Central memory CD8-positive, alpha-beta T cell (primary cell): ENCODE data around the gene TDG.
A peak's percentile ranks its signal among the peaks of the same experiment; 100 is the strongest.
"Not testable (repeated sequence)": the region's sequence is repeated elsewhere in the genome, so short reads cannot be mapped to it uniquely, and the experiment has no call there.

Experiments used
- ATAC-seq: fragments of 150-1000 bp; cut with Tn5 transposase; replicated peaks from 2 replicates; pipeline ENCODE4 v1.10.0; 2022; ENCODE audit warnings: mild to moderate bottlenecking, moderate FRiP score, moderate number of reproducible peaks; ENCODE audit not compliant: poor library complexity, severe bottlenecking; ENCODE audit errors: extremely low read depth
- DNase-seq, 2 donors: peaks; one replicate each; pipeline ENCODE4 v3.0.0; 2021; ENCODE audit warnings: low spot score in 2 of 2
- H3K27ac Mint-ChIP-seq: one replicate; pipeline ENCODE4 v1.8.0; 2022; ENCODE audit warnings: low read depth, mild to moderate bottlenecking, moderate library complexity, mixed read lengths
- H3K27me3 Mint-ChIP-seq: one replicate; pipeline ENCODE4 v1.8.0; 2022; ENCODE audit warnings: mixed read lengths
- H3K36me3 Mint-ChIP-seq: one replicate; pipeline ENCODE4 v1.8.0; 2022; ENCODE audit warnings: mild to moderate bottlenecking, moderate library complexity, mixed read lengths; ENCODE audit not compliant: insufficient read depth
- H3K4me1 Mint-ChIP-seq: one replicate; pipeline ENCODE4 v1.8.0; 2022; ENCODE audit warnings: mixed read lengths
- H3K4me3 Mint-ChIP-seq: one replicate; pipeline ENCODE4 v1.8.0; 2022; ENCODE audit warnings: mild to moderate bottlenecking, moderate library complexity, mixed read lengths
- H3K9me3 Mint-ChIP-seq: one replicate; pipeline ENCODE4 v1.8.0; 2022; ENCODE audit warnings: mixed read lengths

The TDG gene

GRCh38 chr12:104010121-104010520 is 44.4 kb downstream of the TDG start:
- H3K36me3 Mint-ChIP-seq: no peaks in the 10 kb centered on the region

GRCh38 chr12:104010606-104011169 is 45.0 kb downstream of the TDG start:
- Mint-ChIP-seq H3K27me3 (peaks cover 17% of the 10 kb centered on the region), H3K9me3 (no peaks in the 10 kb centered on the region), H3K4me1 (no peaks in the 10 kb centered on the region), H3K4me3 (no peak overlapping the region), H3K36me3 (no peaks in the 10 kb centered on the region), H3K27ac (no peak overlapping the region)
- DNase-seq (no peak), ATAC-seq (no peak)

More at GRCh38 chr12:104010121-104010520, 44.4 kb downstream of the TDG start:
- no peaks in the 10 kb centered on the region for H3K4me1 Mint-ChIP-seq
- H3K27me3 Mint-ChIP-seq: peaks cover 22% of the 10 kb centered on the region
- no peak overlapping the region for H3K27ac Mint-ChIP-seq
- H3K4me3 Mint-ChIP-seq: no peak overlapping the region
- ATAC-seq (no peak), DNase-seq (no peak)
- H3K9me3 Mint-ChIP-seq: no peaks in the 10 kb centered on the region

- no peak for ATAC-seq
- Mint-ChIP-seq H3K4me1 (no peaks in the 10 kb centered on the region), H3K4me3 (no peak overlapping the region), H3K27ac (no peak overlapping the region), H3K27me3 (peaks cover 15% of the 10 kb centered on the region), H3K9me3 (no peaks in the 10 kb centered on the region), H3K36me3 (no peaks in the 10 kb centered on the region)
- no peak for DNase-seq
Observed at GRCh38 chr12:104011253-104011652, 45.6 kb downstream of the TDG start.

GRCh38 chr12:104012331-104012730 is 46.7 kb downstream of the TDG start:
- H3K27ac Mint-ChIP-seq: no peak overlapping the region

GRCh38 chr12:104021862-104022261 is 56.2 kb downstream of the TDG start:
- H3K4me1 Mint-ChIP-seq, H3K36me3 Mint-ChIP-seq, H3K9me3 Mint-ChIP-seq, ATAC-seq, H3K27ac Mint-ChIP-seq, H3K4me3 Mint-ChIP-seq, DNase-seq: not testable (repeated sequence)
- H3K27me3 Mint-ChIP-seq: peaks cover 63% of the 10 kb centered on the region

More at GRCh38 chr12:104012331-104012730, 46.7 kb downstream of the TDG start:
- H3K9me3 Mint-ChIP-seq: no peaks in the 10 kb centered on the region
- no peaks in the 10 kb centered on the region for H3K36me3 Mint-ChIP-seq
- ATAC-seq: no peak
- H3K4me1 Mint-ChIP-seq: no peaks in the 10 kb centered on the region
- no peak for DNase-seq
- peaks cover 12% of the 10 kb centered on the region for H3K27me3 Mint-ChIP-seq
- H3K4me3 Mint-ChIP-seq: no peak overlapping the region

GRCh38 chr12:104022786-104023185 is 57.1 kb downstream of the TDG start:
- no peak for ATAC-seq
- no peak for DNase-seq
- H3K36me3 Mint-ChIP-seq: no peaks in the 10 kb centered on the region
- peaks cover 72% of the 10 kb centered on the region for H3K27me3 Mint-ChIP-seq
- no peaks in the 10 kb centered on the region for H3K4me1 Mint-ChIP-seq
- H3K4me3 Mint-ChIP-seq: no peak overlapping the region
- H3K9me3 Mint-ChIP-seq: peaks cover 5% of the 10 kb centered on the region
- H3K27ac Mint-ChIP-seq: no peak overlapping the region

GRCh38 chr12:104023710-104024109 is 58.0 kb downstream of the TDG start:
- no peaks in the 10 kb centered on the region for H3K36me3 Mint-ChIP-seq
- ATAC-seq: no peak
- no peak overlapping the region for H3K27ac Mint-ChIP-seq
- peaks cover 82% of the 10 kb centered on the region for H3K27me3 Mint-ChIP-seq
- peaks cover 5% of the 10 kb centered on the region for H3K9me3 Mint-ChIP-seq
- no peak overlapping the region for H3K4me3 Mint-ChIP-seq
- DNase-seq: no peak
- H3K4me1 Mint-ChIP-seq: no peaks in the 10 kb centered on the region

GRCh38 chr12:104024348-104024747 is 58.7 kb downstream of the TDG start:
- H3K4me3 Mint-ChIP-seq: no peak overlapping the region
- H3K36me3 Mint-ChIP-seq: no peaks in the 10 kb centered on the region
- peaks cover 5% of the 10 kb centered on the region for H3K9me3 Mint-ChIP-seq
- no peak for DNase-seq
- H3K4me1 Mint-ChIP-seq: no peaks in the 10 kb centered on the region
- no peak for ATAC-seq
- H3K27ac Mint-ChIP-seq: no peak overlapping the region
- peaks cover 77% of the 10 kb centered on the region for H3K27me3 Mint-ChIP-seq

GRCh38 chr12:104025771-104026170 is 60.1 kb downstream of the TDG start:
- Mint-ChIP-seq H3K4me1 (no peaks in the 10 kb centered on the region), H3K9me3 (peaks cover 5% of the 10 kb centered on the region), H3K36me3 (no peaks in the 10 kb centered on the region), H3K27me3 (peaks cover 63% of the 10 kb centered on the region), H3K4me3 (no peak overlapping the region), H3K27ac (no peak overlapping the region)
- DNase-seq (no peak), ATAC-seq (no peak)

GRCh38 chr12:104026841-104027599 is 61.3 kb downstream of the TDG start:
- H3K4me3 Mint-ChIP-seq: no peak overlapping the region
- H3K27ac Mint-ChIP-seq: no peak overlapping the region
- peaks cover 5% of the 10 kb centered on the region for H3K9me3 Mint-ChIP-seq
- ATAC-seq (no peak), DNase-seq (no peak)
- H3K27me3 Mint-ChIP-seq: peaks cover 51% of the 10 kb centered on the region
- H3K36me3 Mint-ChIP-seq: no peaks in the 10 kb centered on the region
- H3K4me1 Mint-ChIP-seq: no peaks in the 10 kb centered on the region

GRCh38 chr12:104030596-104030995 is 64.9 kb downstream of the TDG start:
- peak; percentile 52 for ATAC-seq

GRCh38 chr12:104036143-104036542 is 70.5 kb downstream of the TDG start:
- H3K4me3 Mint-ChIP-seq, ATAC-seq, H3K36me3 Mint-ChIP-seq, H3K9me3 Mint-ChIP-seq, H3K27ac Mint-ChIP-seq, H3K4me1 Mint-ChIP-seq, DNase-seq: not testable (repeated sequence)
- peaks cover 41% of the 10 kb centered on the region for H3K27me3 Mint-ChIP-seq

More at GRCh38 chr12:104030596-104030995, 64.9 kb downstream of the TDG start:
- H3K27me3 Mint-ChIP-seq: peaks cover 41% of the 10 kb centered on the region
- not testable (repeated sequence) for H3K4me3 Mint-ChIP-seq, H3K4me1 Mint-ChIP-seq, H3K27ac Mint-ChIP-seq, H3K36me3 Mint-ChIP-seq, DNase-seq, H3K9me3 Mint-ChIP-seq
